Germinal center (tissue), 1 donor: Measurements from ENCODE around the gene ARCN1.

Experiments used
- DNase-seq: peaks from one replicate; pipeline ENCODE4 v3.0.0; 2012; ENCODE audit warnings: mixed read lengths, low spot score

The ARCN1 gene

GRCh38 chr11:118572061-118572980 is at the start of gene ARCN1:
ARCN1 (plus strand) TSS chr11:118572409; CDS start chr11:118572548, 139 bp downstream.
- peak; percentile 91 for DNase-seq

GRCh38 chr11:118522571-118523072 is 49.6 kb upstream of the ARCN1 start:
- DNase-seq = no peak

- DNase-seq = no peak
Measured at GRCh38 chr11:118524356-118524755, 47.9 kb upstream of the ARCN1 start.

- DNase-seq = no peak
Measured at GRCh38 chr11:118524757-118525470, 47.3 kb upstream of the ARCN1 start.

- no peak for DNase-seq
Measured at GRCh38 chr11:118526688-118527087, 45.5 kb upstream of the ARCN1 start.

- no peak for DNase-seq
Measured at GRCh38 chr11:118527109-118527508, 45.1 kb upstream of the ARCN1 start, which contains the start of gene TTC36. TTC36 (plus strand) TSS chr11:118527474; CDS start chr11:118527495, 21 bp downstream.

GRCh38 chr11:118528511-118528910 is 43.7 kb upstream of the ARCN1 start:
- no peak for DNase-seq

- no peak for DNase-seq
Measured at GRCh38 chr11:118529584-118530175, 42.5 kb upstream of the ARCN1 start.

GRCh38 chr11:118530180-118530682 is 42.0 kb upstream of the ARCN1 start:
- no peak for DNase-seq

- peak; percentile 81 for DNase-seq
Measured at GRCh38 chr11:118530683-118531596, 41.3 kb upstream of the ARCN1 start, which contains the start of gene TMEM25. TMEM25 (plus strand) TSS chr11:118531192; CDS start chr11:118531802, 610 bp downstream.

- no peak for DNase-seq
Measured at GRCh38 chr11:118531597-118532084, 40.6 kb upstream of the ARCN1 start.

- DNase-seq = no peak
Measured at GRCh38 chr11:118532091-118532490, 40.1 kb upstream of the ARCN1 start.

GRCh38 chr11:118532852-118533768 is 39.1 kb upstream of the ARCN1 start:
- no peak for DNase-seq

- DNase-seq = no peak
Measured at GRCh38 chr11:118533769-118534729, 38.2 kb upstream of the ARCN1 start.

- no peak for DNase-seq
Measured at GRCh38 chr11:118535261-118535660, 36.9 kb upstream of the ARCN1 start.

GRCh38 chr11:118536726-118537125 is 35.5 kb upstream of the ARCN1 start:
- no peak for DNase-seq

GRCh38 chr11:118537409-118537980 is 34.7 kb upstream of the ARCN1 start:
- no peak for DNase-seq

- no peak for DNase-seq
Measured at GRCh38 chr11:118544010-118544646, 28.1 kb upstream of the ARCN1 start.
